Measurements from ENCODE around the gene LOC128125822.

Gene LOC128125822

DNA sequence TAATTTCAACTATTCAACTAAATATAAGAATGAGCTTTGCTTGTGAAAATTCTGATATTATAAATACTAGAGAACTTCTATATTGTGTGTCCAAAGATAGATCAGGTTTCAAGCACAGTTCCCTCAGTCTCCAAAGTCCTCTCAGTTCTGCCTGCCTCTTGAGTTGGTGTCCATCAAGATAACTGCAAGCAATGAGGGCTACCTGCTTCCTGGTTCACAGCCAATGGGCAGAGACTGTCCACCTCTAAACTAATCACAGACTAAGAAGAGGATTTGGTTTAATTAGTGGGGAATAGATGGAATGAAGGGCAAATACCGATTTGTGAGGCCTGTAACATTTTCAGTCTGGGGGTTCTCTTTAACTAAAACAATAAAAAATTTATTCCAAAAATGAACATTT is 41.3 kb upstream of the LOC128125822 start:
- Histone ChIP-seq H3K27ac (ENCODE audit: low read depth in 1 of 2, low read length in 2 of 2) (no peak overlapping the region), H3K27me3 (ENCODE audit: control insufficient read depth in 1 of 2, insufficient read depth in 2 of 2, low read length in 1 of 2) (no peaks in the 10 kb centered on the region), H3K9me3 (ENCODE audit: control insufficient read depth, low read length) (no peaks in the 10 kb centered on the region), H3K36me3 (ENCODE audit: control insufficient read depth in 1 of 2, insufficient read depth in 2 of 2, low read length in 1 of 2) (no peaks in the 10 kb centered on the region), H3K4me3 (ENCODE audit: low read length in 2 of 2) (no peak overlapping the region), H3K4me1 (ENCODE audit: control insufficient read depth in 1 of 2, insufficient read depth in 2 of 2, low read length in 2 of 2) (peaks cover 0 to 2% of the 10 kb centered on the region in 2 donors)
- intact Hi-C loops (cut with DNase I) = no loop called here
- WGBS, 2 donors = 93 to 95% methylated on average over 1 of the region's 1 CpG
- no peak for DNase-seq
- ATAC-seq (ENCODE audit: low FRiP score) = no peak

GRCh38 chr6:63533026-63533425 is 39.3 kb upstream of the LOC128125822 start:
- H3K36me3 ChIP-seq (ENCODE audit: control insufficient read depth in 1 of 2, insufficient read depth in 2 of 2, low read length in 1 of 2) = no peaks in the 10 kb centered on the region
- H3K27me3 ChIP-seq (ENCODE audit: control insufficient read depth in 1 of 2, insufficient read depth in 2 of 2, low read length in 1 of 2) = no peaks in the 10 kb centered on the region
- intact Hi-C loops (cut with DNase I) = no loop called here
- ATAC-seq (ENCODE audit: low FRiP score) (no peak), DNase-seq (no peak)
- H3K4me3 ChIP-seq (ENCODE audit: low read length in 2 of 2) = no peak overlapping the region
- WGBS, 2 donors = 80% methylated on average over 3 of the region's 3 CpGs
- no peaks in the 10 kb centered on the region for H3K4me1 ChIP-seq (ENCODE audit: control insufficient read depth in 1 of 2, insufficient read depth in 2 of 2, low read length in 2 of 2)
- H3K27ac ChIP-seq (ENCODE audit: low read depth in 1 of 2, low read length in 2 of 2) = no peak overlapping the region
- H3K9me3 ChIP-seq (ENCODE audit: control insufficient read depth, low read length) = no peaks in the 10 kb centered on the region

- DNase-seq (no peak), ATAC-seq (ENCODE audit: low FRiP score) (no peak)
- Histone ChIP-seq H3K27ac (ENCODE audit: low read depth in 1 of 2, low read length in 2 of 2) (no peak overlapping the region), H3K9me3 (ENCODE audit: control insufficient read depth, low read length) (no peaks in the 10 kb centered on the region), H3K36me3 (ENCODE audit: control insufficient read depth in 1 of 2, insufficient read depth in 2 of 2, low read length in 1 of 2) (no peaks in the 10 kb centered on the region), H3K4me3 (ENCODE audit: low read length in 2 of 2) (no peak overlapping the region), H3K4me1 (ENCODE audit: control insufficient read depth in 1 of 2, insufficient read depth in 2 of 2, low read length in 2 of 2) (no peaks in the 10 kb centered on the region), H3K27me3 (ENCODE audit: control insufficient read depth in 1 of 2, insufficient read depth in 2 of 2, low read length in 1 of 2) (no peaks in the 10 kb centered on the region)
- intact Hi-C loops (cut with DNase I) = no loop called here
- 80 to 86% methylated on average over 4 of the region's 4 CpGs for WGBS, 2 donors
Observed at GRCh38 chr6:63533952-63534351, 38.3 kb upstream of the LOC128125822 start.

DNA sequence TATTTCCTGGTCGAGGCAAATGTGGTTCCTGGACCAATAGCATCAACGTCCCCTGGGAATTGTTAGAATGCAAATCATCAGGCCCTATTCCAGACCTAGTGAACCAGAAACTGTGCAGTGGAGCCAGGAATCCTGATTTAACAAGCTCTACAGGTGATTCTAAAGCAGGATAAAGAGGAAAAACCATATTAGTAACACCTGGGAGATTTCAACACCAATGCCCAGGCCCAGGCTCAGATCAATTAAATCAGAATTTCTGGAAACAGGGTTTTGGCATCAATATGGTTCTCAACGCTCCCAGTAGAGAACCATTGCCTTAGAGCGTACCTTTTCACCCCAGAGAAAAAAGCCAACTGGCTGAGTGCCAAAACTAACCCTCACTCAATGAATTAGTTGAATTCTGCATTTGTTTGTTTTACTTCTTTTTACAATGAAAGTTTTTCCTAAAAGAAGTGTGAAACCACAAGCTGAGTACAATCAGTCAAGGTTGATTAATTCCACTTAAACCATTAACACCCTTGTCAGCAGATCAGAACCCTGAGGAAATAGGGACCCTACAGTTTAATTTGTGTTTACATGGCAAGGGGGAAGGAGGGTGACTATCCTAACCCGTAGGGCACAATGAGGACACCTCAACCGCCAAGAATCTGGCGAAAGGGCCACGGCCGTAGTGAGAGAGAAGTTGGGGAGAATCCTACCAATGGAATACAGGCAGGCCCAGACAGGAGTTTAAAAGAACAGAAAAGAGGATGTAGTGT is 34.9 kb upstream of the LOC128125822 start:
- Histone ChIP-seq H3K27ac (ENCODE audit: low read depth in 1 of 2, low read length in 2 of 2) (no peak overlapping the region), H3K27me3 (ENCODE audit: control insufficient read depth in 1 of 2, insufficient read depth in 2 of 2, low read length in 1 of 2) (no peaks in the 10 kb centered on the region), H3K4me1 (ENCODE audit: control insufficient read depth in 1 of 2, insufficient read depth in 2 of 2, low read length in 2 of 2) (no peaks in the 10 kb centered on the region), H3K4me3 (ENCODE audit: low read length in 2 of 2) (no peak overlapping the region), H3K9me3 (ENCODE audit: control insufficient read depth, low read length) (no peaks in the 10 kb centered on the region), H3K36me3 (ENCODE audit: control insufficient read depth in 1 of 2, insufficient read depth in 2 of 2, low read length in 1 of 2) (no peaks in the 10 kb centered on the region)
- DNase-seq (no peak), ATAC-seq (ENCODE audit: low FRiP score) (no peak)
- 41 to 52% methylated on average over 9 of the region's 9 CpGs for WGBS, 2 donors
- intact Hi-C loops (cut with DNase I) = no loop called here

- ATAC-seq (ENCODE audit: low FRiP score) = no peak
- no peaks in the 10 kb centered on the region for H3K4me1 ChIP-seq (ENCODE audit: control insufficient read depth in 1 of 2, insufficient read depth in 2 of 2, low read length in 2 of 2)
Observed at GRCh38 chr6:63537959-63538300, 34.4 kb upstream of the LOC128125822 start.

GRCh38 chr6:63538550-63538949 is 33.7 kb upstream of the LOC128125822 start:
- ATAC-seq (ENCODE audit: low FRiP score) = no peak
- H3K9me3 ChIP-seq (ENCODE audit: control insufficient read depth, low read length) = no peaks in the 10 kb centered on the region
- no peaks in the 10 kb centered on the region for H3K27me3 ChIP-seq (ENCODE audit: control insufficient read depth in 1 of 2, insufficient read depth in 2 of 2, low read length in 1 of 2)
- intact Hi-C loops (cut with DNase I) = no loop called here
- H3K27ac ChIP-seq (ENCODE audit: low read depth in 1 of 2, low read length in 2 of 2) = no peak overlapping the region
- DNase-seq = no peak
- H3K4me3 ChIP-seq (ENCODE audit: low read length in 2 of 2) = no peak overlapping the region
- H3K4me1 ChIP-seq (ENCODE audit: control insufficient read depth in 1 of 2, insufficient read depth in 2 of 2, low read length in 2 of 2) = no peaks in the 10 kb centered on the region
- 83 to 87% methylated on average over 1 of the region's 1 CpG for WGBS, 2 donors
- no peaks in the 10 kb centered on the region for H3K36me3 ChIP-seq (ENCODE audit: control insufficient read depth in 1 of 2, insufficient read depth in 2 of 2, low read length in 1 of 2)

More at GRCh38 chr6:63537959-63538300, 34.4 kb upstream of the LOC128125822 start:
- intact Hi-C loops (cut with DNase I) = no loop called here
- Histone ChIP-seq H3K4me3 (ENCODE audit: low read length in 2 of 2) (no peak overlapping the region), H3K27ac (ENCODE audit: low read depth in 1 of 2, low read length in 2 of 2) (no peak overlapping the region), H3K27me3 (ENCODE audit: control insufficient read depth in 1 of 2, insufficient read depth in 2 of 2, low read length in 1 of 2) (no peaks in the 10 kb centered on the region), H3K9me3 (ENCODE audit: control insufficient read depth, low read length) (no peaks in the 10 kb centered on the region), H3K36me3 (ENCODE audit: control insufficient read depth in 1 of 2, insufficient read depth in 2 of 2, low read length in 1 of 2) (no peaks in the 10 kb centered on the region)
- DNase-seq = no peak

DNA sequence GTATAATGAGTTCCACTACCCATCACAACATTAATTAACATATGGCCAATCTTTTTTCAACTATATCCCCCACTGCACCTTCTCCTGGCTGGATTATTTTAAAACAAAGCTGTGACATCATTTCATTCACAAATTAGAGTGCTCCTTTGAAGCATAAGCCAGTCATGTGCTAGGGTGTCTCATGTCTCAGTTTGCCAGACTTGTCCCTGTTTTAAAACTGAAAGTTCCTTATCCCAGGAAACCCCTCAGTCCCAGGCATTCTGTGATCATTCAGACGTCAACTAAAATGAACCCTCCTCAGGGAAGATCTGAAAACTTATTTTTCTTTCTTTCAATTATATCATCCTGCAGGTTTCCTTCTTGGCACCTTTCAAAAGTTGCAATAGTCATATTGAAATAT is 29.3 kb upstream of the LOC128125822 start:
- no peaks in the 10 kb centered on the region for H3K27me3 ChIP-seq (ENCODE audit: control insufficient read depth in 1 of 2, insufficient read depth in 2 of 2, low read length in 1 of 2)
- no peaks in the 10 kb centered on the region for H3K36me3 ChIP-seq (ENCODE audit: control insufficient read depth in 1 of 2, insufficient read depth in 2 of 2, low read length in 1 of 2)
- no peak overlapping the region for H3K4me3 ChIP-seq (ENCODE audit: low read length in 2 of 2)
- no peak overlapping the region for H3K27ac ChIP-seq (ENCODE audit: low read depth in 1 of 2, low read length in 2 of 2)
- intact Hi-C loops (cut with DNase I) = loop anchor here in 1 of 2 donors (10.0 kb wide), 1 partner anchor 68 kb away; no protein-coding TSS in a partner anchor
- DNase-seq (no peak), ATAC-seq (ENCODE audit: low FRiP score) (no peak)
- H3K9me3 ChIP-seq (ENCODE audit: control insufficient read depth, low read length) = no peaks in the 10 kb centered on the region
- WGBS, 2 donors = 38 to 40% methylated on average over 1 of the region's 1 CpG
- no peaks in the 10 kb centered on the region for H3K4me1 ChIP-seq (ENCODE audit: control insufficient read depth in 1 of 2, insufficient read depth in 2 of 2, low read length in 2 of 2)

DNA sequence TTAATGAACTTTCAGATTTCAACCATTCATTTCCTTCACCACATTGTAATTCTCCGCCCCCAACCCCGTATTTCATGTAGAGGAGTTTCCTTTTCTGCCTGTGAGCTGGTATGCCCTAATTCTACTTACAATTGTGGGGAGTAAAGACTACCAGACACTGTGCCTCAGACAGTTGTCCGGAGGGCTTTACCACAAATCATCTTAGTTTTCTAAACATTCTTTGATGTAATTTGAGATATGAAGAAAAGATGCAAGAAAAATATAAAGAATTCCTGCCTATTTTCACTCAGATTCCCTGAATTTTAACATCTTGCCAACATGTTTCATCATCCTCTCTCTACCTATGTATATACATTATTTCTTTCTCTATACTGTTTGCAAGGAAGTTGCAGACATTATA is 28.3 kb upstream of the LOC128125822 start:
- intact Hi-C loops (cut with DNase I) = loop anchor here in 1 of 2 donors (10.0 kb wide), 1 partner anchor 69 kb away; no protein-coding TSS in a partner anchor
- no peak overlapping the region for H3K4me3 ChIP-seq (ENCODE audit: low read length in 2 of 2)
- WGBS, 2 donors = 42 to 45% methylated on average over 3 of the region's 3 CpGs

GRCh38 chr6:63546236-63546635 is 26.0 kb upstream of the LOC128125822 start:
- H3K36me3 ChIP-seq (ENCODE audit: control insufficient read depth in 1 of 2, insufficient read depth in 2 of 2, low read length in 1 of 2) = no peaks in the 10 kb centered on the region
- H3K4me3 ChIP-seq (ENCODE audit: low read length in 2 of 2) = no peak overlapping the region
- H3K9me3 ChIP-seq (ENCODE audit: control insufficient read depth, low read length) = no peaks in the 10 kb centered on the region
- 92 to 95% methylated on average over 6 of the region's 6 CpGs for WGBS, 2 donors
- no peak for ATAC-seq (ENCODE audit: low FRiP score)
- no peak overlapping the region for H3K27ac ChIP-seq (ENCODE audit: low read depth in 1 of 2, low read length in 2 of 2)
- H3K4me1 ChIP-seq (ENCODE audit: control insufficient read depth in 1 of 2, insufficient read depth in 2 of 2, low read length in 2 of 2) = no peaks in the 10 kb centered on the region
- DNase-seq = no peak
- no peaks in the 10 kb centered on the region for H3K27me3 ChIP-seq (ENCODE audit: control insufficient read depth in 1 of 2, insufficient read depth in 2 of 2, low read length in 1 of 2)
- intact Hi-C loops (cut with DNase I) = loop anchor here in 1 of 2 donors (10.0 kb wide), 1 partner anchor 71 kb away; no protein-coding TSS in a partner anchor

More for the DNA sequence above, 28.3 kb upstream of the LOC128125822 start:
- Histone ChIP-seq H3K4me1 (ENCODE audit: control insufficient read depth in 1 of 2, insufficient read depth in 2 of 2, low read length in 2 of 2) (no peaks in the 10 kb centered on the region), H3K27me3 (ENCODE audit: control insufficient read depth in 1 of 2, insufficient read depth in 2 of 2, low read length in 1 of 2) (no peaks in the 10 kb centered on the region), H3K27ac (ENCODE audit: low read depth in 1 of 2, low read length in 2 of 2) (no peak overlapping the region), H3K36me3 (ENCODE audit: control insufficient read depth in 1 of 2, insufficient read depth in 2 of 2, low read length in 1 of 2) (no peaks in the 10 kb centered on the region), H3K9me3 (ENCODE audit: control insufficient read depth, low read length) (no peaks in the 10 kb centered on the region)
- DNase-seq = no peak
- ATAC-seq (ENCODE audit: low FRiP score) = no peak

All from aorta (tissue), 5 donors.